Frontal cortex (tissue), 4 donors: ENCODE data around the gene ZNF740. TPM values are rescaled to one million over a fixed set of nuclear protein-coding genes. Genes with fewer than 3 reads are reported as not detected.

Source experiments
- DNase-seq, 2 donors: peaks; one replicate each; pipeline ENCODE4 v3.0.0; 2012; ENCODE audit warnings: low spot score in 2 of 2
- FAIRE-seq: peaks from 2 replicates; lab custom pipeline; 2012; peaks lifted over from hg19 to GRCh38; lab: Jason Lieb, UNC
- total RNA-seq: library from RNA; depleted of rRNA; stranded (reverse); fragments of >200 nt; gene quantifications from one replicate; pipeline ENCODE4 v1.2.3, GENCODE V29; 2014
- donor health status: control.
- donor health status: control.
- donor health status: control.

The ZNF740 gene
- total RNA-seq, 1 donor from 2014 or later = 17.1 TPM

GRCh38 chr12:53210843-53211242, 30.3 kb downstream of the ZNF740 start:
- DNase-seq = no peak
- no peak for FAIRE-seq

- FAIRE-seq (no peak), DNase-seq (no peak)
These were observed 31.2 kb downstream of the ZNF740 start for GRCh38 chr12:53211476-53212381.

DNA sequence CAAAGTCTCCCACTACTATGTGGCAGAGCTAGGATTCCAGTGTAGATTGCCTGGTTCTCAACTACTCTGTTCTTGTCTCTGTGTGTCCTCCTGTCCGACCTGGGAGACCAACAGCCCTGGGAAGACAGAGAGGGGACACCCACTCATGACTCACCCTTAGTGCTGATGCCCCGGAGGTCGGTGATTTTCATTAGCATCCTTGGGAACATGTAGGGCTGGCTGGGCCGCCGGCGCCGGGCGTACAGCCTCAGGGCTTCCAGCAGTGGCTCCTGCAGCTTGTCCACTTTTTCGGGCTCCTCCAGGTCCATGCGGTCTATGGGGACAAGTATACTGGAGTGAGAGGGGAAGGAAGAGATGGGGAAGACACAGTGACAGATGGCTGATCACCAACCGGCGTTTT, 32.4 kb downstream of the ZNF740 start:
- no peak for DNase-seq
- no peak for FAIRE-seq

DNA sequence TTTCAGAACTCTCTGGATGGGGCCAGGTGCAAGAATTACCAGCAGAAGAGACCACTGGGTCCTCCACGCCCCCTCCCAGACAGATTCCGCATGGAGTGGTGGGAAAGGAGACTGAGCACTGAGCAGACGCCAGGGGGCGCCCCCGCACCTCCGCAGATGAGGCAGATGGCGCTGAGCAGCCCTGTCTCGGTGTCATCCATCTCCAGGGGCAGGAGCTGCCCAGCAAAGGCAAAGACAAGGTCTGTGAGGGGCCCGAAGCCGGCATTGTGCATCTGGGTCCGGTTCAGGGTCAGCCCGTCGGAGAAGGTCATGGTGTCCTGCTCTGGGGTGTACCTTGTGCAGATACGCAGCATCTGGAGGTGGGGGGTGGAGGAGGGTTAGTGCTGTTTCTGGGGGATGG, 32.8 kb downstream of the ZNF740 start:
- FAIRE-seq = no peak
- DNase-seq = peak; percentile 81 to 89

- FAIRE-seq (no peak), DNase-seq (no peak)
These were observed 33.7 kb downstream of the ZNF740 start for GRCh38 chr12:53214221-53214620.

- no peak for DNase-seq
- no peak for FAIRE-seq
These were observed 34.3 kb downstream of the ZNF740 start for GRCh38 chr12:53214687-53215455.

DNA sequence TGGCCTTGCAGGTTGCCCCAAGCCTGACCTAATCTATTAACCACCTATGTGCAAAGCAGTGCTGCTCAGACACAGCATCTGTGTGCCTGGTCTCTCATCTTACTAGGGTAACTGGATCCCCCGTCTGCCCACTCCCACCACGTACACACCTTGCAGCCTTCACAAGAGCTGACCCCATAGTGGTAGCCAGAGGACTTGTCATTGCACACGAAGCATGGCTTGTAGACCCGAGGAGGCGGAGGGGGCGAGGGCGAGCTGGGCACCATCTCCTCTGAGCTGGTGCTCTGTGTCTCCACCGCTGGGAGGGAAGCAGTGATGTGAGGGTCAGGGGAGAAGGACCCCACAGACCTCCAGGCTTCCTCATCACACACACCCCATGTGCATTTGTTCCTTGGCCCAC, 35.0 kb downstream of the ZNF740 start:
- DNase-seq (no peak), FAIRE-seq (no peak)

GRCh38 chr12:53217051-53217930, 36.8 kb downstream of the ZNF740 start:
- FAIRE-seq = no peak
- DNase-seq = no peak

GRCh38 chr12:53217931-53218307, 37.4 kb downstream of the ZNF740 start:
- no peak for FAIRE-seq
- no peak for DNase-seq

DNA sequence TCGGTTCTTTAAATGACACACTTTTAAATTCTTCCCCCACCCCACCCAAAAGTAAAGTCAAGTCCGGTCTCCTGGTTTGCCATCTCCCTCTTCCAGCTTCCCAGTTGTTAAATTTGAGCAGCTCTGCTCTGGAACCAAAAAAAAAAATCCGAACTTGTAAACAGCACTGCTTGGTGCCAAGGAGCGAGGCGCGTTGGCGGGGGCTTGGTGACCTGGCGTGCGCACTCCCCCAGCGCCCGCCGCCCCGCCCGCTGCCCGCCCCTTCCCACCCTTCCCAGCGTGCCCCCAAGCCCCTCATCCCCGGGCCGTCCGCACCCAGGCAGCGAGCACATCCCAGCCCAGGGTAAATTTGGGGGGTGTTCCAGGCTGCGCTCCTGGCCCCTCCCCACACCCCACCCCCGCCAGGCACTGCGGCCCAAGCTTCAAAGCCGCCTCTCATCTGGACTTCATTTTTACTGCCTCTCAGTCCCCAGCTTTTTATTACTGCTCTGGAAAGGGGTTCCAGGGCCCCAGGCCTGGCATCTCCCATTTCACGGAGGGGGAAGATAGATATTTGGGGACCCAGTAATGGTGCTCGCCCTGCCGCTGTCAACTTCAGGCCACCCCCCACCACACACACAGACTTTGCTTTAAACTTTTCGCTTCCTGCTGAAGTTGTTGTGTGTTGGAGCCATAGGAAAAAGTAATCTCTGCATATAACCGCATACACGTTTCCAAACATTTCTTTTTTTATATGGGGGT, 38.2 kb downstream of the ZNF740 start:
- DNase-seq (no peak), FAIRE-seq (no peak)

GRCh38 chr12:53219292-53219955, 38.9 kb downstream of the ZNF740 start:
- DNase-seq = peak in 1 of 2 donors; percentile 58
- no peak for FAIRE-seq

DNA sequence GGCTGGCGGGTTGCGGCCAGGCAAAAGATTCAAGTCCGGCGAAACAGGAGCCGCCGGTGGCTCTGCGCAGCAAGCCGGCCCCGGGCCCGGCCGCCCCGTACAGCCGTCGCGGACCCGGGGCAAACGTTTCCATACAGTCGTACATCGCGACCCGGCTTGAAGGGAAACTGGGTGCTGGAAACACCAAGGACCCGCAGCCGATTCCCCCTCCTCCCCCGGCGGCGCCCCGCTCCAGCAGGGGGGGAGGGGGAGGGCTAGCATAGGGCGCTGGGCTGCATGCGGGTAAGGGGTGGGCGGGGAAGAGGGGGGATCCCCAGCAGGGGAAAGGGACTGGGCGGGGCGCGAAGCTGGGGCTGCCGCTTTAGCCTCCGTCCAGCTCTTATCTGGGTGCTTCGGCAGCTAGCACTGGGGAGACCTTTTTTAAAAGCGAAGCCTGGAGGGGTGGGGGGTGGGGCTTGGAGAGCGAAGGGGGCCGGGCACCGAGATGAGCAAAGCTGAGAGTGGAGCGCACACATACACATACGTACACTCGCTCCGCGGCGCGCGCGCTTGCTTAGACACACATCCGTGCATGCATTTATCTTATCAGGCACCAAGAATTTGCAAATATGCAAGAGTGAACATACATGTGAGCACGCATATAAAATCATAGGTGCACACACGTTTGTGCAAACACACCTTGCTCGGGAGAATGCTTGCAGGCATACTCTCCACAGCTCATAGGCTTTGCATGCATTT, 39.6 kb downstream of the ZNF740 start:
- FAIRE-seq (no peak), DNase-seq (peak; percentile 58 to 72)

GRCh38 chr12:53220694-53221202, 40.2 kb downstream of the ZNF740 start:
- peak; percentile 88 for DNase-seq
- no peak for FAIRE-seq

- DNase-seq = peak; percentile 86
- FAIRE-seq = no peak
These were observed 40.9 kb downstream of the ZNF740 start for GRCh38 chr12:53221203-53222080.

- FAIRE-seq = no peak
These were observed 41.7 kb downstream of the ZNF740 start for GRCh38 chr12:53222170-53222721.

GRCh38 chr12:53222806-53223261, 42.3 kb downstream of the ZNF740 start:
- FAIRE-seq = no peak
- DNase-seq = no peak

More at GRCh38 chr12:53222170-53222721, 41.7 kb downstream of the ZNF740 start:
- no peak for DNase-seq
